NCI-H146 (cell line): ENCODE data around the gene TUNAR.
"Not testable (repeated sequence)": the region's sequence is repeated elsewhere in the genome, so short reads cannot be mapped to it uniquely, and the experiment has no call there.

Source experiments
- DNase-seq: peaks from one replicate; lab custom pipeline; 2025; lab: John Stamatoyannopoulos, UW

TUNAR gene

DNA sequence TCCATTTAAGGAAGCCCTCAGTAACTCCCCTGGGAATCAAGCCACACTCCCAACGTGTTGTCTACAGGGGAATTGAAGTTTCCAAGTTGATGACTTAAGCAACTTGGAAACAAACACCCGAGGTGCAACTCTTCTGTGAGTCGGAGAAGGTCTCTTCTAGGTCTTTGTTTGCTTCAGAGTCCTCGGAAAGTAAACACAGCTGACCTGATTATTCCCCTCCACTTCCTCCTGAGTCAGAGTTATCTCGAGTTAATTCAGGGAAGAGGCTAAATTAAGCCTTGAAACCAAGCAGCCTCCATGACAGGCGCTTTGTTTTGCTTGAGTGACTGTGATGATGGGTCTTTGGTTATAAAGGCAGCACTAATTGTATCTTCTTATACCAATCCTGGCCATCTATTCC is 41.8 kb downstream of the TUNAR start:
- peak; percentile 28 for DNase-seq

DNA sequence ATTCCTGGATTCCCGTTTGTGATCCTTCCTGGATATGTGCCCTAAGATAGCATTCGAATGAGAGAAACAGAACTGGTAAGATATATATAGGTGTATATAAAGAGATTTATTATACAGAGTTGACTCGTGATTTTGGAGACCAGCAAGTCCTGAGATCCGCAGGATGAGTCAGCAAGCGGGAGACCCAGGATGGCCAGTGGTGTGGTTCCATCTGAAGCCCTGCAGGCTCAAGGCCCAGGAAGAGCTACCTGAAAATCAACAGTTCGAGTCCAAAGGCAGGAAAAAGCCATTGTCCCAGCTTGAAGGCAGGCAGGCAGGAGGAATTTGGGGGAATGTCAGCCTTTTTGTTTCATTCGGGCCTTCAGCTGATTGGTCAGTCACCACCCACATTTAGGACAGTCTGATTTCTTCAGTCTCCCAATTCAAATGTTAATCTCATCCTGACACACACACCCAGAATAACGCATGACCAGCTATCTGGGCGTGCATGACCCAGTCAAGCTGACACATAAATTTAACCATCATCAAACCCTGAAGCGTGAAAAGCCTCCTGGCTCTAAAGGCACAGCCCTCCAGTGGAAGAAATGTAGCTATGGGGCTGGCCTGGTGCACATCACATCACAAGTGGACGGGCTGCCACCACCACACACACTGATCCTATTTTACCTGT is 44.3 kb downstream of the TUNAR start:
- DNase-seq = no peak

DNA sequence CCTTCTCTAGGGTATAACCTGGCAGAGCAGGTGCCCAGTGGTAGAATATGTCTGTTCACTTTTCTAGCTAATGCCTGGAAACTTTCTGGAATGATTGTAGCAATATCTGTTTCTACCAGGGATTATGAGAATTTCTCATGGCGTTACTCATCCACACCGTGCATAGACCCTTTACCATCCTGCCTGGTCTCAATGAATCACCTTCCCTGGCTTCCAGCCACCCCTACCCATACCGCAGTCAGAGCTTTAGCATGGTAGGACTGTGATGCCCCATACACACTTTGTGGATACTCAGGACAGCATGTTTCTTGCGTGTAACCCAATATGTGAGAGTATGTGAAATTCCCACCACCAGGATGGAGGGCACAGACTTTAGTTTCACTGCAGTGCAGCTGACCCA is 45.4 kb downstream of the TUNAR start:
- DNase-seq = no peak

DNA sequence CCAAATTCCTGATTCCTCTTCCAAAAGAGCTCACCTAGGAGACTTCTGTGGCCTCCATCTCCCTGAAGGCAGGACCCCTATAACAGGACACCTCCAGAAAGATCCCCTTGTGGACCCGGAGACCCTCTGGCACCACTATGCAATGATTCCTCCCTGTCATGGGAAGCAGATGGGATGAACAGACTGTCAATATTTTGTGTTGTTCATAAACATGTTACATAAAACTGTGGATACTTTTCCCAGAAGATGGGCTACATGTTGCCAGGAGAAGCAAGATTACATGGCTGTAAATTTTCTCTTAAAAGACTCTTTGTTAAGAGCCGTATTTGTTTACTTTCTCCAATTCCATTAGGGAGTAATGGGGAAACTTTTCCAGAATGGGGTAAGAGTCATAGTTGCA is 52.1 kb downstream of the TUNAR start:
- DNase-seq = no peak

DNA sequence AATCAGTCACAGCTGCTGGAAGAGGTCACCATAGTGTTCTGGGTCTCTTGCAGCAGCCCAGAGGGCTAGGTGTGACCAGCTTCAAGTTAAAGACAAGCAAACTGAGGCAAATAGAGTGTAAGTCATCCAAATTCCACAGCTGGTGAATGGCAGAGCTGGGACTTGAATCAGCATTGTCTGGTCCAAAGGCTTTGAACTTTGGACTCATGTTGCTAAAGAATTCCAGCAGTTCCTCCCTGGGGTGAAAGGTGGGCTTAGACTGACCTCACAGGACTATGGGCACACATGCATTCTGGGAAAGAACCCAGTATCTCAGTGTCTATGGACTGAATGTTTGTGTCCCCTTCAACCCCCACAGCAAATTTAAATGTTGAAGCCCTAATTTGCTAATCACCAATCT is 54.8 kb downstream of the TUNAR start:
- DNase-seq = no peak

DNA sequence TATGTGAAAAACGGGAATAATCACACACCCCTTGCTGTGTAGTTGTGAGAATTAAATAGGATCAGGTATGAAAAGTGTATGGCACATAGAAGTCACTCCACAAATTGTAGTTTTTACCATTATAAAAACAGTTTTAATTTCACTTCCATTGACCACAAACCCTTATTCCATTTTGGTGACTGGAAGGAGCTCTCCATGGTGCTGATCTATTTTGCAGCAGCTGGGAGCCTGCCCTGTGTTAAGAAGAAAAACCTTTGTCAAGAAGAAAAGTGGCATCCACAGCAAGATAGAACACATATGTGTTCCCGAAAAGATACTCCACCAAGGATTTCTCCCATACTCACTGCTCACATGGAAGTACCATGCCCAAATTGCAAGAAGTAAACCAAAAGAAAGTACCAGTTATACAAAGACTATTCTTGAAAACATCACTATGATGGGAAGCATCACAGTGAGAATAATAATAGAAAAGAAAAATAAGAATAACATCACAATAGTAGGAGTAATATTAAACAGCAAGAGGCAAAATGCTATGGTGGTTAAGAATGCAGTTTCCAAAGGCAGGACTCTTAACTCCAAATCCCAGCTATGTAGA is 58.7 kb downstream of the TUNAR start:
- no peak for DNase-seq

DNA sequence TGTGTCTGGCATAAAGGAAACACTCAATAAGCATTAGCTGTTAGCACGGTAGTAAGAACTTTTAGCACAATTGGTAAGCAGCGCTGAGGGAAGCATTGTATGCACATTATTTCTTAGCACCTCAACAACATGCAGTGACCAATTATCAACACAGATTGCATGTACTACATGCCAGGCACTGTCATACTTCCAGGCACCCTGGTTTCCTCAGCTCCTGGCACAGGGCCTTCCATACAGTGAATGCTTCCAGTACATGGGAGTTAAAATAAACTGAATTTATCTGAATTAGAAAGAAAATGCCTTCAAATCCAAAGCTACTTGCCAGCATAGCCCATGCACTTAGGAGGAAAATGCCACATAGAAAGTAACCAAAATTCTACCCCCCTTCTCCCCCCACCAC is 59.4 kb downstream of the TUNAR start:
- no peak for DNase-seq

DNA sequence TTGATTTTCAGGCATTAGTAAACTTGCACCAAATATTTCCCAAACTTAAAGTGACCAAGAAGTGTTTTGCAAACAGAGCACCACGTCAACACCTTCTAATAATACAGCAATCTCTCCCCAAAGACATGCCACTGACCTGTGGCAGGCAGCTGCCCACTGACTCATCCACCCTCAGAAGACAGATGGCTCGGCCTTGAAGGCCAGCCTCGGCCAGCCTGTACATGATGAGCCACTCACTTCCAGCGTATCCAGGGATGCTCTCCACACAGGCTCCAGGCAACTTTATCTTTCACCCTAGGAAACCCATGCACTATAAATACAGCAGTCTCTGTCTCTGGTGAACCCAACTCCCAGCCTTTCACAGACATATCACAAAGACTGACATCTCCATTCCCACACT is 62.7 kb downstream of the TUNAR start:
- no peak for DNase-seq

DNA sequence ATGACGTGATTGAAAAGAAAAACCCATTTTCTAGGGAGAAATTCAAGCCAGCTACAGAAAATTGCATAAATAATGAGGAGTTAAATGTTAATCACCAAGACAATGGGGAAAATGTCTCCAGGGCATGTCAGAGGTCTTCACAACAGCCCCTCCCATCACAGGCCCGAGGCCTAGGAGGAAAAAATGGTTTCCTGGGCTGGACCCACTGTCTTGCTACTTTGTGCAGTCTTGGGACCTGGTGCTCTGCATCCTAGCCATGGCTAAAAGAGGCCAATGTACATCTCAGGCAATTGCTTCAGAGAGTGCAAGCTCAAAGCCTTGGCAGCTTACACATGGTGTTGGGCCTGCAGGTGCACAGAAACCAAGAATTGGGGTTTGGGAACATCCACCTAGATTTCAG is 65.3 kb downstream of the TUNAR start:
- no peak for DNase-seq

DNA sequence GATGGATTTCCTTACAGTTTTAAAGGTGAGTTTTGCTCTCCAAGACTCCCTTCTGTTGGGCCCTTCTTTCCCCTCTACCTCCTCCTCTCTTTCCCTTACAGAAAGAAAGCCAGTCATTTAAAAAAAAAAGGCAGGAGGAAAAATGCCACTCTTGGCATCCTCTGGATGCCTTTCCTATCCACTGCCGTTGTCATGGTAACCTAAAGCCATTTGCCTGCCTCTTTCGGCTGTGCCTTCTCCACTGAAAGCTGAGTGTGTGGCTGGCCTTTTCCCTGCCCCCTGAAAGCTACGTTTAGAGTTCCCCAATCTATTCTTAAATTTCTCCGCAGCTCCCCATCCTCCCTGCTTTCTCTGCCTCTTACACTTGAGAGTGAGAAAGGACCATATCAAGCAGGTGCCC is 67.1 kb downstream of the TUNAR start:
- DNase-seq = peak; percentile 31

DNA sequence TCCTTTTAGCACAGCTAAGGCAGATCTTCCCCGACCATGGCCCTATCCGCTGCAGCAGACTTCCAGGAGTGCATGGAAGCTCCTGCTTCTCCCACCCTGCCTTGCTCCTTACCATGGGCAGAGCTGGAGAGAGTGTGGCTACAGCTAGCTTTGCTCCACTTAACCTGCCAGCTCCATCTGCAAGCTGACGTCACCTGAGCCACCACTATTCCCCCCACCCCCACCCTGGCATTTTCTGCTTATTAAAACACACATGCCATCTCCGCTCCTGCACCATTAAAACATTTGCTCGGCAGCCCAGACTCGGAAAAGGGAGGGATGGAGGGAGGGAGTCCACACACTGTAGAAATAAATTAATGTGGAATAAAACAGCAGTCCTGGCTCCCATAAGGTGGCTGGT is 67.8 kb downstream of the TUNAR start:
- DNase-seq = no peak

DNA sequence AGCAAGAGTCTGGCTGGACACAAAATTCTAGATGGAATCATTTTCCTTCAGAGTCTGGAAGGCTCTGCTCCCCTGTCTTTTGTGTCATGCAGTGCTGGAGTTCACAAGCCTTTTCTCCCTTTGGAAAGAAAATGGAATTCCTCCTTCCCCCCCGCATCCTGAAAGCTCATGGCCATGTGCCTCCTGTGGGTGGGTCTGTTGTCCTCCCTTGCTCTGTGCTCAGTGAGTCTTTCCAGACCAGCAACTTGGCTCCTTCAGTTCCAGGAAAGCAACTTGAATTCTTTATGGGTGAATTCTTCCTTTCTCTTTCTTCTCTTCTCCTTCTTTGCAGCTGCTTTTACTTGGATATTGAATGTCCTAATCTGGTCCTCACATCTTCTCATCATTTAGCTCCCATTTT is 70.2 kb downstream of the TUNAR start:
- no peak for DNase-seq

DNA sequence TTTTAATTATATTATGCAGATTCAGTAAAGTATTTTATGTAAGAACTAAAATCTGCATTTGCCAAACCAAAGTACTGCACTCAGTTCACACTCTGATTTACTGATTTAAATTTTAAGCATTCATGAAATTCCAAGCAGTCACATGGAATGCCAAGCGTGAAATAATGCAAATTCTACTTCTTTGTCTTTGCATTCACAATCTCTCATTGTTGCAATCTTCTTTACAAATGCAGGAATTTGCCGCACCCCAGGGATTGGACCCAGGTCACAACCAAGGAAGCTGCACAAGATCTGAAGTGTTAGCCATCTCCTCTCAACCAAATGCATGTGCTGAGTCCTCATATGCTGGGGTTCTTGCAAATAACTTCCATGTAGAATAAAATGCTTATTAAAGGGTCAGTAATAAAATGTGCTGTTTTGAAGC is 71.9 kb downstream of the TUNAR start:
- no peak for DNase-seq

DNA sequence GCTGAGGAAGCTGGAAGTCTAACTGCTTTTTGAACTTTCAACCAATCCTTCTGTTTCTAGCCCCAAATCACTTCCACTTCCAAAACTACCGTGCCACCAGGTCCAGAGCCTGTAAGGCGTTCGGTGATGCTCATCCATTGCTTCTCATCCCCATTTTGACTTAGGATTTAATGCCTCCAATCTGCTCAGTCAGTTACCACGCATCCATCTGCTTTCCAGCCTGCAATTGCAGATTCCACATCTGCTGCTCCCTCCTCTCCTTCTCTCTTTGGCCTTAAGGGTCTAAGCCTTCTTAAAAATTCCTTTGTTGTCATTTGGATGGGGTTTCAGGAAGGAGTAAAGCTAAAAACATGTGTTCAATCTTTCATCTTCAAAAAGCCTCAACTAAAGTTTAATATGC is 74.7 kb downstream of the TUNAR start:
- DNase-seq = no peak

DNA sequence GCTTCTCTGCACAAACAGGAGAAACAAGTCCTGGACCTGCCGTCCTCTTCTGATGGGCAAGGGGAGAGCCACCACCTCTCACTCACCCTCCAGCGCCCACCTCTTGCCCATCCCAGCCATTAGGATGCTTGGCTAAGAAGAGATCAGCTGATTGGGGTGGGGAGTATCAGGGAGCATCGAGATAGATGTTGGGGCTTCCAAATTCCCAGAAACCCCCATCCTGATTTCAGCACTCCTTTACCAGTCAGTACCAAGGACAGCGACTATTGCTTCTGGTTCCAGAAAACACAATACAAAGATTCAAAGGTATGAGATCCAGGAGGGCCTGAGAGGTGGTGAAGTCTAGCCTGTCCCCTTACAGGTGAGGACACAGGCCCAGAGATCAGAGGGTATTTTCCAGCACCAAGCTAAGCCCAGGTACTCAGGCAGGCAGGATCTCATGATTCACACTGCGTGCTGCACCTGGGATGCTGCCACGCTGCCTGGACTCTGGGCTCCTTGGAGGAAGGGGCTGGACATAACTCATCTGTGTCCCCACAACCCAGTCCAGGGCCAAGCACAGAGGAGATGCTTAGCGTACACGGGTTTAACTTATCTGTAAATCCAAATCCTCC is 76.6 kb downstream of the TUNAR start:
- no peak for DNase-seq

DNA sequence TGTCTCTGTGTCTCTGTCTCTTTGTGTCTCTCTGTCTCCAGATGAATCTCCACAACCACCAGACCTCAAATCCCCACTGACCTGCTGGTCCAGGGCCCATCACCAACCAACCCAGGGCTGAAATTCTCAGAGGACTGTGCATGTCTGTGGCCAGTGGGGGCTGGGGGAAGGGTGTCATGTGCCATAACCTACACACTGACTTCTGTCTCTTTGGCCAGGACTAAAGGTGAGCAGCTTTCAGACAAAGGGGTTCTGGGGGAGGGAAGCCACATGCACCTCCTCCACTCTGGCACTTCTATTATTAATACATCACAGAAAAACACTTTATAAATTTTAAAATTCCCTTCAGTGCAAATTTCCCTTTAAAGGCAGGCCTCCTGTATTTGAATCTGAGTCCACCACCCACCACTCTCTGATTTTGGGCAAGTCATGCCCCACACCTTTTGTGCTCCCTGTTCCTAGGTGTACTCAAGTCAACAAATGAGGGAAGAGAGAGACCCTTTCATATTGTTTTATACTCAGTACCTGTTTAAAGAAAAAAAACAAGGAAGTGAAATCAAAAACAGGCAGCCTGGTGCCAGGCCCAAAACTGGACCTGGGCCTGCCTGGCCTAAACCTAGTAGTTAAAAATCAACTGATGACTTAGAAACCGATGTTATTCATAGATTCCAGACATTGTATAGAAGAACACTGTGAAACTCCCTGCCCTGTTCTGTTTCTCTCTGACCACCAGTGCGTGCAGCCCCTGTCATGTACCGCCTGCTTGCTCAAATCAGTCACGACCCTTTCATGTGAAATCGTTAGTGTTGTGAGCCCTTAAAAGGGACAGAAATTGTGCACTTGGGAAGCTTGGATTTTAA is 80.2 kb downstream of the TUNAR start:
- no peak for DNase-seq

DNA sequence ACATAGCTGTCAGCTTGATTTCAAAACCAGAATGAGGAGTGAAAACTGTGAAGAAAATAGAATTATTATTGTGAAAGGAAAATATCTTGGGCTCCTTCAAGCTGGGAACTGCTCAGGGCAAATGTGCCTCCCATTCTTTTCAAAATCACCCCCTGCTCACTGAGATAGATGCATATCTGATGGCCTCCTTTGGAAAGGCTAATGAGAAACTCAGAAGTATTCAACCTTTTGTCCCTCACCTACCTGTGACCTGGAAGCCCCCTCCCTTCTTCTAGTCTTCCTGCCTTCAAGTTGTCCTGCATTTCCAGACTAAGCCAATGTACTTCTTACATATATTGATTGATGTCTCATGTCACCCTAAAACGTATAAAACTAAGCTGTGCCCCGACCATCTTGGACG is 81.5 kb downstream of the TUNAR start:
- DNase-seq = no peak

DNA sequence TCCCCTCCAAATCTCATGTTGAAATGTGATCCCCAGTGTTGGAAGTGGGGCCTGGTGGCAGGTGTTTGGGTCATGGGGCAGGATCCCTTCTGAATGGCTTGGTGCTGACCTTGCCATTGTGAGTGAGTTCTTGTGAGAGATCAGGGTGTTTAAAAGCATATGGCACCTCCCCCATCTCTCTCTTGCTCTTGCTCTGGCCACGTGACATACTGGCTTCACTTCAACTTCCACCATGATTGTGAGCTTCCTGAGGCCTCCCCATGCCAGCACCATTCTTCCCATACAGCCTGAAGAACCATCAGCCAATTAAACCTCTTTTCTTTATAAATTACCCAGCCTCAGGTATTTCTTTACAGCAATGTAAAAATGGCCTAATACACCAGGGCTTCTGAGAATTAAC is 82.7 kb downstream of the TUNAR start:
- no peak for DNase-seq

DNA sequence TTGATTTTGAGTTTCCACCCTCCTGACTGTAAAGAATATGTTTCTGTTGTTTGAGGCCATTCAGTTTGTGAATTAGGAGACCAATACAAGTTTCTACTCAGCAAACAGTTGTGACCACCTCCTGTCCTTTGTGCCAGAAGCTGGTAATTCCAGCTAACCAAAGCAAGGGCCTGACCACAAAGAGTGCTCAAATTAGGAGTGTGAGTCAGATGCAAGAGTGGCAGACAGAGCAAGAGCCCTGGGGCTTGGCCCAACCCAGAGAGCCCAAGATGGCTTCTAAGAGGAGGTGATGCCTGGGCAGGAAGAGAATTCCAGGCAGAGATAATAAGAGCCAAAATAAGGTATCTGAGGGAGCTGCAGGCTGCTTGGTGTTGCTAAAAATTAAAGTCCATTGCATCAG is 84.8 kb downstream of the TUNAR start:
- DNase-seq = no peak

DNA sequence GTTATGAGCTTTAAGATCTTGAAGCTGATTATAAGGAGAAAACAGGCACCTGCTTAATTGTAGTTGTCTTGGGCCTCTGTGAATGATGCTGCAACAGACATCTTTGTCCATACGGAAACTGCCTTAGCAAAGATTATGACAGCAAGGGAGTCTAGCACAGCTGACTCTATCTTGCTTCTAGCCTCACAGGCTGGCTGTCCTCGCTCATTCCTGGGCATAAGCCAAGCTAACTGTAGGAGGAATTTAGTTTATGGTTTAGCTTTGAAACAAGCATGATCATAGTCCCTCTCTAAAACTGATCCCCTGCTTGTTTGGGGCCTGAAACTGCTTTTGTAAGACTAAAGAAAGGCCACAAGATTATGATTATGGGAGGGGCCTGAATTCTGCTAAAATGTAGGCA is 88.3 kb downstream of the TUNAR start:
- DNase-seq = no peak

DNA sequence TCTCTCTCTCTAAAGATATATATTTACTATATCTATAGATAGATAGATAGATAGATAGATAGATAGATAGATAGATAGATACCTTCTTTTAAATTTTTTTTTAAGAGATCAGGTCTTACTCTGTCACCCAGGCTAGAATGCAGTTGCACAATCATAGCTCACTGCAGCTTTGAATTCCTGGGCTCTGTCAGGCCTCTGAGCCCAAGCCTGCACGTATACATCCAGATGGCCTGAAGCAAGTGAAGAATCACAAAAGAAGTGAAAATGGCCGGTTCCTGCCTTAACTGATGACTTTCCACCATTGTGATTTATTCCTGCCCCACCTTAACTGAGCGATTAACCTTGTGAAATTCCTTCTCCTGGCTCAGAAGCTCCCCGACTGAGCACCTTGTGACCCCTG is 91.4 kb downstream of the TUNAR start:
- not testable (repeated sequence) for DNase-seq
